HL-60 (cell line): ENCODE data around the gene IL36G.

ENCODE experiments used
- POLR2AphosphoS5 ChIP-seq: IDR thresholded peaks from 2 replicates; pipeline ENCODE4 v1.6.1; 2012; ENCODE audit warnings: low read depth
- TF ChIP-seq, protein P1 (sequence below): IDR thresholded peaks from one replicate; pipeline ENCODE4 v1.5.1; 2011; ENCODE audit warnings: low read length, control low read depth, inconsistent platforms; ENCODE audit not compliant: insufficient read depth

DNA sequence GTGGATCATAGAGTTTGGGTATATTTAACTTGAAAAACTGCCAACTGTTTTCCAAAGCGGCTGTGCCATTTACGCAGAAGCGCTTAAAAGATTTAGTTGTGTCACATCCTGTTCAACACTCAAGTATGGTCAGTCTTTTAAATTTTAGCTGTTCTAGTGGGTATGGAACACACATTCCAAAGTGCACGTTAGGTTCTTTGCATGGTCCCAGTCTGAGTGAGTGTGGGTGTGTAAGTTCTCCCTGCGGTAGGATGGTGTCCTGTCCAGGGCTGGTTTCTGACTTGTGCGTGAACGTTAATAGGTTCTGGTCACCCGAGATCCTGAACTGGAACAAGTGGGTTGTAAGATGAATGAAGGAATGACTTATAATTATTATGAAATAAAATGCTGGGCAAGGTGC is 28.4 kb upstream of the IL36G start:
- TF ChIP-seq, protein P1, sequence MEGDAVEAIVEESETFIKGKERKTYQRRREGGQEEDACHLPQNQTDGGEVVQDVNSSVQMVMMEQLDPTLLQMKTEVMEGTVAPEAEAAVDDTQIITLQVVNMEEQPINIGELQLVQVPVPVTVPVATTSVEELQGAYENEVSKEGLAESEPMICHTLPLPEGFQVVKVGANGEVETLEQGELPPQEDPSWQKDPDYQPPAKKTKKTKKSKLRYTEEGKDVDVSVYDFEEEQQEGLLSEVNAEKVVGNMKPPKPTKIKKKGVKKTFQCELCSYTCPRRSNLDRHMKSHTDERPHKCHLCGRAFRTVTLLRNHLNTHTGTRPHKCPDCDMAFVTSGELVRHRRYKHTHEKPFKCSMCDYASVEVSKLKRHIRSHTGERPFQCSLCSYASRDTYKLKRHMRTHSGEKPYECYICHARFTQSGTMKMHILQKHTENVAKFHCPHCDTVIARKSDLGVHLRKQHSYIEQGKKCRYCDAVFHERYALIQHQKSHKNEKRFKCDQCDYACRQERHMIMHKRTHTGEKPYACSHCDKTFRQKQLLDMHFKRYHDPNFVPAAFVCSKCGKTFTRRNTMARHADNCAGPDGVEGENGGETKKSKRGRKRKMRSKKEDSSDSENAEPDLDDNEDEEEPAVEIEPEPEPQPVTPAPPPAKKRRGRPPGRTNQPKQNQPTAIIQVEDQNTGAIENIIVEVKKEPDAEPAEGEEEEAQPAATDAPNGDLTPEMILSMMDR: no peak
- no peak for TF ChIP-seq POLR2AphosphoS5
